Uterus (tissue), 2 donors: Measurements from ENCODE around the gene ZFYVE1.
"Not testable (repeated sequence)": the region's sequence is repeated elsewhere in the genome, so short reads cannot be mapped to it uniquely, and the experiment has no call there.

Experiments used
- POLR2A ChIP-seq, 2 donors: fragments of 450-650 bp; IDR thresholded peaks; one replicate each; pipeline ENCODE4 v1.6.1; 2016; ENCODE audit warnings: antibody characterized with exemption in 2 of 2, mild to moderate bottlenecking in 1 of 2, moderate library complexity in 1 of 2
- TF ChIP-seq, protein P1 (sequence below), 4 experiments: fragments of 200-600 bp in 2 of 4; fragments of 450-650 bp in 2 of 4; sonication (generic) in 2 of 4; IDR thresholded peaks; one replicate each; pipeline ENCODE4 v1.5.1; 2016 to 2019; ENCODE audit warnings: antibody characterized with exemption in 4 of 4, mild to moderate bottlenecking in 2 of 4, moderate library complexity in 1 of 4

GRCh38 chr14:72962336-72962754 is 64.6 kb downstream of the ZFYVE1 start:
- TF ChIP-seq, protein P1, sequence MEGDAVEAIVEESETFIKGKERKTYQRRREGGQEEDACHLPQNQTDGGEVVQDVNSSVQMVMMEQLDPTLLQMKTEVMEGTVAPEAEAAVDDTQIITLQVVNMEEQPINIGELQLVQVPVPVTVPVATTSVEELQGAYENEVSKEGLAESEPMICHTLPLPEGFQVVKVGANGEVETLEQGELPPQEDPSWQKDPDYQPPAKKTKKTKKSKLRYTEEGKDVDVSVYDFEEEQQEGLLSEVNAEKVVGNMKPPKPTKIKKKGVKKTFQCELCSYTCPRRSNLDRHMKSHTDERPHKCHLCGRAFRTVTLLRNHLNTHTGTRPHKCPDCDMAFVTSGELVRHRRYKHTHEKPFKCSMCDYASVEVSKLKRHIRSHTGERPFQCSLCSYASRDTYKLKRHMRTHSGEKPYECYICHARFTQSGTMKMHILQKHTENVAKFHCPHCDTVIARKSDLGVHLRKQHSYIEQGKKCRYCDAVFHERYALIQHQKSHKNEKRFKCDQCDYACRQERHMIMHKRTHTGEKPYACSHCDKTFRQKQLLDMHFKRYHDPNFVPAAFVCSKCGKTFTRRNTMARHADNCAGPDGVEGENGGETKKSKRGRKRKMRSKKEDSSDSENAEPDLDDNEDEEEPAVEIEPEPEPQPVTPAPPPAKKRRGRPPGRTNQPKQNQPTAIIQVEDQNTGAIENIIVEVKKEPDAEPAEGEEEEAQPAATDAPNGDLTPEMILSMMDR (IDR thresholded peaks at IDR 0.05) = not testable (repeated sequence)
- not testable (repeated sequence) for TF ChIP-seq POLR2A (IDR thresholded peaks at IDR 0.05)
